NT2/D1 (cell line): ENCODE measurements around the gene PARL.

Experiments used
- DNase-seq: peaks from one replicate; pipeline ENCODE4 v3.0.0-alpha.2; 2011; ENCODE audit warnings: low read depth, low spot score
- H3K27me3 ChIP-seq: 2 replicates; pipeline ENCODE4 v1.6.0; 2011; ENCODE audit warnings: mild to moderate bottlenecking; ENCODE audit not compliant: insufficient read length, insufficient read depth
- H3K36me3 ChIP-seq: 2 replicates; pipeline ENCODE4 v1.6.1; 2011; ENCODE audit warnings: mild to moderate bottlenecking, low read length, mixed read lengths; ENCODE audit not compliant: insufficient read depth, insufficient read length
- H3K4me1 ChIP-seq: 2 replicates; pipeline ENCODE4 v1.5.1; 2011; ENCODE audit not compliant: insufficient read depth, insufficient read length
- H3K4me3 ChIP-seq: 2 replicates; pipeline ENCODE4 v1.5.1; 2011; ENCODE audit warnings: low read depth; ENCODE audit not compliant: insufficient read length
- H3K9ac ChIP-seq: 2 replicates; pipeline ENCODE4 v1.6.0; 2011; ENCODE audit warnings: low read depth; ENCODE audit not compliant: insufficient read length
- H3K9me3 ChIP-seq: 2 replicates; pipeline ENCODE4 v1.5.1; 2011; ENCODE audit warnings: mild to moderate bottlenecking, low read length; ENCODE audit not compliant: insufficient read depth
- SUZ12 ChIP-seq: IDR thresholded peaks from 2 replicates; pipeline ENCODE4 v1.6.1; 2011; ENCODE audit not compliant: insufficient read length, insufficient read depth; ENCODE audit errors: extremely low read depth
- YY1 ChIP-seq: IDR thresholded peaks from 2 replicates; pipeline ENCODE4 v1.6.1; 2011; ENCODE audit not compliant: insufficient read length, insufficient read depth
- ZNF274 ChIP-seq: IDR thresholded peaks from 2 replicates; pipeline ENCODE4 v1.6.1; 2011; ENCODE audit warnings: mild to moderate bottlenecking, low read depth, low read length

The PARL gene

DNA sequence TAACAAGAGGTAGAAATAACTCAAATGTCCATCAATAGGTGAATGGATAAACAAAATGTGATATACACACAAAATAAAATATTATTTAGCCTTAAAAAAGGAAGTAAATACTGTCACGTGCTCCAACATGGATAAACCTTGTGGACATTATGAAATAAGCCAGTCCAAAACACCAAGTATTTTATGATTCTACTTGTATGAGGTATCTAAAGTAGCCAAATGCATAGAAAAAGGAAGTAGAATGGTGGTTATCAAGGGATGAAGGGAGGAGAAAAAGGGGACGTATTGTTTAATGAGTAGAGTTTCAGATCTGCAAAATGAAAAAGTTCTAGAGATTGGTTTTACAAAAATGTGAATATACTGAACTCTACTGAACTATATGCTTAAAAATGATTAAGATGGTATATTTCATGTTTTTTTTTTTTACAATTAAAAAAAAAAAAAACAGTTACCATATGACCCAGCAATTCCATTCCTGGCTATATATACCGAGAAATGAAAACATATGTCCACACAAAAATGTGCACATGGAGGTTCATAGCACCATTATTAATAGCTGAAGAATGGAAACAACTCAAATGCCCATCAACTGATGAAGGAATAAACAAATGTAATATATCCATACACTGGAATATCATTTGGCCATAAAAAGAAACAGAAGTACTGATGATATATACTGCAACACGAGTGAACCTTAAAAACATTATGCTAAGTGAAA, 30.2 kb downstream of the PARL start:
- Histone ChIP-seq H3K4me3 (no peak overlapping the region), H3K9ac (no peak overlapping the region), H3K9me3 (no peaks in the 10 kb centered on the region), H3K4me1 (no peaks in the 10 kb centered on the region), H3K36me3 (peaks cover 69% of the 10 kb centered on the region), H3K27me3 (no peaks in the 10 kb centered on the region)
- DNase-seq = no peak
- TF ChIP-seq YY1 (no peak), ZNF274 (no peak), SUZ12 (no peak)

DNA sequence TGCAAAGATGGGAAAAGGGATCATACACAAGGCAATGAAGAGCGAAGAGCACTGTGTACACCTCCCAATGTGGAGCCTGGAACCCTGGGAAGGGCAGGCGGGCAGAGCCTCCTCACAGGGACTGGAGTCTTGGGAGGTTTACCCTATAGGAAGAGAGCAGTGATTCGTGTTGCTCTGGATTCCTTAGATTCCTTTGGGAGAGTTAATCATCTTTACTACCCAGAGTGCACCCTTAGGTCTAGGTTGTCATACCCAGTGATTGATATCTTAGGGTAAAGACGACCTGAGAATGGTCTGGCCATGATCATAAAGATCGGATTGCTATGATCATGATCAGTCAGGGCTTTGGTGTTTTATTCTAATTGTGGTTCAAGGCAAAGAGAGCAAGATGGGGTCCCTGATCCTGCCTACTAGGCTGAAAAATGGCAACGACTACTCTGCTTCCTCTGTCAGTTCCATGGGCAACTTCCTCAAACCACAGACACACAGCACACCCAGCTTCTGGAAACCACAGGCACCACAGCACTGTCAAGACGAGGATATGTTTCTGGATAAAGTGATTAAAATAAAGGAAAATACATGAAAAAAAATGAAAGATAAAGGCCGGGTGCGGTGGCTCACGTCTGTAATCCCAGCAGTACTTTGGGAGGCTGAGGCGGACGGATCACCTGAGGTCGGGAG, 38.9 kb downstream of the PARL start:
- TF ChIP-seq ZNF274 (no peak), SUZ12 (no peak), YY1 (no peak)
- no peaks in the 10 kb centered on the region for H3K4me1 ChIP-seq
- no peak for DNase-seq
- H3K4me3 ChIP-seq = no peak overlapping the region
- H3K36me3 ChIP-seq = peaks cover 75% of the 10 kb centered on the region
- H3K9me3 ChIP-seq = no peaks in the 10 kb centered on the region
- no peaks in the 10 kb centered on the region for H3K27me3 ChIP-seq
- no peak overlapping the region for H3K9ac ChIP-seq

GRCh38 chr3:183845090-183845489, 39.6 kb downstream of the PARL start:
- Histone ChIP-seq H3K9me3 (no peaks in the 10 kb centered on the region), H3K9ac (no peak overlapping the region), H3K4me1 (no peaks in the 10 kb centered on the region), H3K4me3 (no peak overlapping the region), H3K27me3 (no peaks in the 10 kb centered on the region), H3K36me3 (peaks cover 75% of the 10 kb centered on the region)
- no peak for DNase-seq
- TF ChIP-seq YY1 (no peak), SUZ12 (no peak), ZNF274 (no peak)

GRCh38 chr3:183844606-183845005, 40.1 kb downstream of the PARL start:
- no peak for DNase-seq
- H3K4me3 ChIP-seq = no peak overlapping the region
- no peaks in the 10 kb centered on the region for H3K4me1 ChIP-seq
- H3K27me3 ChIP-seq = no peaks in the 10 kb centered on the region
- TF ChIP-seq SUZ12 (no peak), YY1 (no peak), ZNF274 (no peak)
- no peak overlapping the region for H3K9ac ChIP-seq
- peaks cover 77% of the 10 kb centered on the region for H3K36me3 ChIP-seq
- no peaks in the 10 kb centered on the region for H3K9me3 ChIP-seq

DNA sequence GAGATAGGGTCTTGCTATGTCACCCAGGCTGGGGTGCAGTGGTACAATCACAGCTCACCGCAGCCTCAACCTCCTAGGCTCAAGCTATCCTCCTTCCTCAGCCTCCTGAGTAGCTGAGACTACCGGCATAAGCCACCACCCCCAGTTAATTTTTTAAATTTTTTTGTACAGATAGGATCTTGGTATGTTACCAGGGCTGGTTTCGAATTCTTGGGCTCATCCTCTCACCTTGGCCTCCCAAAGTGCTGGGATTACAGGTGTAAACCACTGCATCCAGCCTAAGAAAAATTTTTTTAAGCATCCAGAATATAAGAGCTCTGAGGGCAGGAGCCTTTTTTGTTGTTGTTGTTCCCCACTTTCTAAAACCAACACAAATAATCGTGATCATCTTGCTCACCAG, 44.9 kb downstream of the PARL start:
- H3K36me3 ChIP-seq = peaks cover 72% of the 10 kb centered on the region
- DNase-seq = no peak

GRCh38 chr3:183837894-183838293, 46.8 kb downstream of the PARL start:
- no peak for DNase-seq

More for the DNA sequence above, 44.9 kb downstream of the PARL start:
- no peak overlapping the region for H3K4me3 ChIP-seq
- no peaks in the 10 kb centered on the region for H3K4me1 ChIP-seq
- no peaks in the 10 kb centered on the region for H3K27me3 ChIP-seq
- no peaks in the 10 kb centered on the region for H3K9me3 ChIP-seq
- TF ChIP-seq YY1 = no peak
- TF ChIP-seq SUZ12 = no peak
- no peak for TF ChIP-seq ZNF274
- H3K9ac ChIP-seq = no peak overlapping the region

GRCh38 chr3:183837390-183837789, 47.3 kb downstream of the PARL start:
- TF ChIP-seq ZNF274 = no peak
- no peak for TF ChIP-seq SUZ12
- TF ChIP-seq YY1 = no peak
- H3K36me3 ChIP-seq = peaks cover 74% of the 10 kb centered on the region
- no peak overlapping the region for H3K9ac ChIP-seq
- H3K4me1 ChIP-seq = no peaks in the 10 kb centered on the region
- no peaks in the 10 kb centered on the region for H3K9me3 ChIP-seq
- no peak overlapping the region for H3K4me3 ChIP-seq
- DNase-seq = no peak
- H3K27me3 ChIP-seq = no peaks in the 10 kb centered on the region

More at GRCh38 chr3:183837894-183838293, 46.8 kb downstream of the PARL start:
- Histone ChIP-seq H3K9me3 (no peaks in the 10 kb centered on the region), H3K36me3 (peaks cover 73% of the 10 kb centered on the region), H3K9ac (no peak overlapping the region), H3K27me3 (no peaks in the 10 kb centered on the region), H3K4me1 (no peaks in the 10 kb centered on the region), H3K4me3 (no peak overlapping the region)
- no peak for TF ChIP-seq ZNF274
- no peak for TF ChIP-seq YY1
- TF ChIP-seq SUZ12 = no peak
